HG03103 (cell line): Measurements from ENCODE around the gene BRPF1.
A peak's percentile ranks its signal among the peaks of the same experiment; 100 is the strongest.

ENCODE experiments used
- ATAC-seq: cut with Tn5 transposase; IDR thresholded peaks from one replicate; pipeline ENCODE4 v1.9.1; 2021; ENCODE audit warnings: low read depth; ENCODE audit not compliant: unreplicated experiment

The BRPF1 gene

GRCh38 chr3:9731206-9732079 is at the start of gene BRPF1:
Gene BRPF1 (plus strand): TSS chr3:9731735. CDS start chr3:9734141, 2,406 bp downstream.
- peak; percentile 91 for ATAC-seq

- ATAC-seq: no peak
Measured at GRCh38 chr3:9682096-9682495, 49.4 kb upstream of the BRPF1 start.

GRCh38 chr3:9683426-9683825 is 48.1 kb upstream of the BRPF1 start:
- no peak for ATAC-seq

GRCh38 chr3:9685216-9686049 is 46.1 kb upstream of the BRPF1 start:
- no peak for ATAC-seq

- no peak for ATAC-seq
Measured at GRCh38 chr3:9686050-9686550, 45.4 kb upstream of the BRPF1 start.

GRCh38 chr3:9686703-9687102 is 44.8 kb upstream of the BRPF1 start:
- no peak for ATAC-seq

GRCh38 chr3:9687514-9687913 is 44.0 kb upstream of the BRPF1 start:
- no peak for ATAC-seq

GRCh38 chr3:9688961-9689360 is 42.6 kb upstream of the BRPF1 start:
- ATAC-seq: no peak

GRCh38 chr3:9689757-9690156 is 41.8 kb upstream of the BRPF1 start:
- no peak for ATAC-seq

GRCh38 chr3:9690451-9691450 is 40.8 kb upstream of the BRPF1 start:
- peak; percentile 90 for ATAC-seq

GRCh38 chr3:9691636-9692035 is 39.9 kb upstream of the BRPF1 start:
- no peak for ATAC-seq

GRCh38 chr3:9692416-9692815 is 39.1 kb upstream of the BRPF1 start:
- no peak for ATAC-seq

- no peak for ATAC-seq
Measured at GRCh38 chr3:9695345-9695744, 36.2 kb upstream of the BRPF1 start.

GRCh38 chr3:9695746-9696145 is 35.8 kb upstream of the BRPF1 start:
- no peak for ATAC-seq

- ATAC-seq: no peak
Measured at GRCh38 chr3:9696480-9697220, 34.9 kb upstream of the BRPF1 start.

GRCh38 chr3:9697892-9698291 is 33.6 kb upstream of the BRPF1 start:
- no peak for ATAC-seq

GRCh38 chr3:9698293-9698692 is 33.2 kb upstream of the BRPF1 start:
- ATAC-seq: no peak

- no peak for ATAC-seq
Measured at GRCh38 chr3:9700536-9700935, 31.0 kb upstream of the BRPF1 start.

- ATAC-seq: no peak
Measured at GRCh38 chr3:9701006-9701405, 30.5 kb upstream of the BRPF1 start.

GRCh38 chr3:9701711-9702110 is 29.8 kb upstream of the BRPF1 start:
- no peak for ATAC-seq
